Pancreas (tissue), 10 donors: Measurements from ENCODE around the gene ACBD4. TPM values are rescaled to one million over a fixed set of nuclear protein-coding genes. Genes with fewer than 3 reads are reported as not detected.

Source experiments
- ATAC-seq, 4 donors: fragments of 200-7000 bp; cut with Tn5 transposase; one replicate each; pipeline versions ENCODE4 v1.8.0 to v1.9.1; 2020; ENCODE audit warnings: mild to moderate bottlenecking in 4 of 4, moderate library complexity in 4 of 4
- DNase-seq, 6 donors: peaks; one replicate each; pipeline ENCODE4 v3.0.0-alpha.2; 2020
- FAIRE-seq: peaks from 2 replicates; lab custom pipeline; 2012; peaks lifted over from hg19 to GRCh38; lab: Jason Lieb, UNC
- H3K27ac ChIP-seq, 4 donors: fragments of 200-600 bp; sonication (generic); 1 replicate in 3 of 4; 2 replicates in 1 of 4; pipeline versions ENCODE4 v1.5.0 to v1.8.0; 2020
- H3K27me3 ChIP-seq, 4 donors: fragments of 200-600 bp; one replicate each; pipeline ENCODE4 v1.8.0; 2021
- H3K36me3 ChIP-seq, 3 donors: fragments of 200-600 bp; sonication (generic) in 1 of 3; one replicate each; pipeline versions ENCODE4 v1.5.0 to v1.8.0; 2020 to 2021
- H3K4me1 ChIP-seq, 3 donors: fragments of 200-600 bp; one replicate each; pipeline ENCODE4 v1.8.0; 2021
- H3K4me3 ChIP-seq, 4 donors: fragments of 200-600 bp; sonication (generic) in 2 of 4; one replicate each; pipeline versions ENCODE4 v1.5.0 to v1.8.0; 2020 to 2021
- H3K9me3 ChIP-seq, 4 donors: fragments of 200-600 bp; one replicate each; pipeline ENCODE4 v1.8.0; 2021
- CTCF ChIP-seq, 4 donors: fragments of 200-600 bp; sonication (generic) in 3 of 4; IDR thresholded peaks; one replicate each; pipeline versions ENCODE4 v1.5.0 to v1.8.0; 2021; ENCODE audit warnings: antibody characterized with exemption in 4 of 4
- WGBS, 2 donors: extraction: QIAGEN DNeasy Blood & Tissue Kit; methylation state at CpG; one replicate each; pipeline ENCODE4 v1.1.7; 2013; 5-methylcytosine and 5-hydroxymethylcytosine counted together
- intact Hi-C, 3 donors: fragments of 100-400 bp; cut with DNase I; formaldehyde crosslinking; loops; one replicate each; pipeline versions ENCODE4 v1.11.1 to v1.14.2; 2022
- polyA plus RNA-seq, 2 donors: library from polyadenylated mRNA; stranded (reverse); fragments of 200-250 nt; gene quantifications; one replicate each; pipeline ENCODE4 v1.2.3, GENCODE V29; 2013
- total RNA-seq, 6 donors: library from RNA; stranded (reverse); fragmentation: NEBNext Ultra II Directional in 4 of 6; extraction: Animal tissue kit (Norgen Biotek cat#: 25700) in 4 of 6; gene quantifications; one replicate each; pipeline versions ENCODE4 v1.2.1 to v1.2.4, GENCODE V29; 2021 to 2023
- donor health status: healthy with polysubstance abuse.
- donor health status: DM: no; HTN: no; CAD: no; lungs with moderate emphysema.
- donor health status: DM: no; HTN: no; CAD: no.
- donor health status: control.
- donor health status: control.
- donor health status: Bipolar disorder and iron deficiency.
- donor health status: DM: yes; HTN: yes; CAD: no.
- donor health status: DM: no; HTN: no; CAD: no.
- donor health status: DM: no; HTN: no; CAD: no.
- donor health status: DM: yes; HTN: yes; CAD: no.

ACBD4 gene
- total and polyA plus RNA-seq, 8 donors, result 10.6 to 39.0 (median 13.8) TPM

DNA sequence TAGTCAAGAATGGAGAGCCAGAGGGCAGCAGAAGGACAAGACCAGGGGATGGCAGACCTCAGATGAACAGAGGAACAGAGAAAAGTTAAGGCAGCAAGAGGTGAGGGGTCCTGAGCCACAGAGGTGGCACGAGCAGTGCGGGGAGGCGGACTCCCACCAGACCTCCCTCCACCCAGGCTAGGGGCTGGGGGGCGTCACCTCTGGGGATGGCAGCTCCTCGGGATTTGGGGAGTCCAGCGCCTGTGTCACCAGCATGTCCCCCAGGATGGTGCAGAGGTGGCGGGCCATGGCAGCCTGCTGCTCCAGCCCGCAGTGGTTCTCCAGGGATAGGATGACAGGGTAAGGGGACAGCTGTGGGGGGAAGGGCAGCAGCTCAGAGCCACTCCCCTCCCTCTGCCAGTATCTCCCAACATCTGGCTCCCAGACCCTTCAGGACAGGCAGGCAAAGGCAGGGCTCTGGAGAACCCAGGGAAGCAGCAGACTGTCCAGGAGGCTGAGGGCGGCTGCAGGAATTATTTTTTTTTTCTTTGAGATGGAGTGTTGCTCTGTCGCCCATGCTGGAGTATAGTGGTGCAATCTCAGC is 19.0 kb upstream of the ACBD4 start:
- no peaks in the 10 kb centered on the region for H3K4me1 ChIP-seq
- no peak for TF ChIP-seq CTCF (IDR thresholded peaks at IDR 0.05)
- FAIRE-seq (no peak), DNase-seq (no peak), ATAC-seq (no peak)
- no peaks in the 10 kb centered on the region for H3K27me3 ChIP-seq
- H3K36me3 ChIP-seq, result no peaks in the 10 kb centered on the region
- 88% methylated on average over 10 of the region's 10 CpGs for WGBS, 2 donors
- intact Hi-C loops, result loop anchor here in 1 of 3 donors (10.0 kb wide), 2 partner anchors 192 to 342 kb away; no protein-coding TSS in a partner anchor
- no peak overlapping the region for H3K27ac ChIP-seq
- H3K4me3 ChIP-seq, result no peak overlapping the region
- no peaks in the 10 kb centered on the region for H3K9me3 ChIP-seq

DNA sequence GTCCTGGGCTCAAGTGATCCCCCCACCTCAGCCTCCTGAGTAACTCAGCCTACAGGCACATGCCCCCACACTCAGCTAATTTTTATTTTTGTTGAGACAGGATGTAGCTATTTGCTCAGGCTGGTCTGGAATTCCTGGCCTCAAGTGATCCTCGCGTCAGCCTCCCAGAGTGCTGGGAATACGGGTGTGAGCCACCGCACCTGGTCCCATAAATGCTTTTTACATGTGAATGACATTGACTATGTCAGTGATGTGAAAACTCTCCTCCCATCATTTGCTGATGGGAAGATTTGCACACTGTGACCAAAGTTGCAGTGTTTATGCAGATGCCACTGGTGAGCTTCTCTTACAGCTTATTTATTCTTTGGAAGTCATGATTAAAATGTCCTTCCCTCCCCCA is 18.2 kb upstream of the ACBD4 start:
- Histone ChIP-seq H3K4me3 (no peak overlapping the region), H3K27ac (no peak overlapping the region), H3K4me1 (no peaks in the 10 kb centered on the region), H3K36me3 (no peaks in the 10 kb centered on the region), H3K9me3 (no peaks in the 10 kb centered on the region), H3K27me3 (no peaks in the 10 kb centered on the region)
- DNase-seq, result no peak
- TF ChIP-seq CTCF (IDR thresholded peaks at IDR 0.05), result no peak
- FAIRE-seq, result no peak
- 93 to 97% methylated on average over 4 of the region's 4 CpGs for WGBS, 2 donors
- intact Hi-C loops, result loop anchor here in 1 of 3 donors (10.0 kb wide), 2 partner anchors 193 to 343 kb away; no protein-coding TSS in a partner anchor
- no peak for ATAC-seq

GRCh38 chr17:45117848-45118646 is 17.4 kb upstream of the ACBD4 start:
- no peak for TF ChIP-seq CTCF (IDR thresholded peaks at IDR 0.05)

DNA sequence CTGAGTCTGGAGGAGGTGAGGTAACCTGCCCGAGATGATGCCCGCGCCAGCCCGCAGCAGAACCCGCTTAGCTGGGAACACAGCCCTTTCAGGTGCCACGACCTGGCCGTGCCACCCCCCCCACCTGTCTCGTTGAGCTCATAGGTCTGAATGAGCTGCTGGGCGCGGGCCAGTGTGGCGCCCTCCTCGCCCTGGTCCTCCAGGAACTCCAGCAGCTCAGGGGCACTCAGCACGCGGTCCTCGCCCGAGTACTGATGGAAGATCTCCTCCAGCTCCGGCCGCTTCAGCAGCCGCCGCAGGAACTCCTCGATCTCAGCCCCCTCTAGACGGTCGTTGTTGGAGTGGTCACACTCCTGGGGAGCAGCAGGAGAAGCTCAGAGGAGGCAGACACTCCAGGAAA is 16.8 kb upstream of the ACBD4 start:
- no peak for FAIRE-seq
- Histone ChIP-seq H3K4me1 (no peaks in the 10 kb centered on the region), H3K4me3 (no peak overlapping the region), H3K27me3 (no peaks in the 10 kb centered on the region), H3K27ac (no peak overlapping the region), H3K9me3 (no peaks in the 10 kb centered on the region), H3K36me3 (no peaks in the 10 kb centered on the region)
- WGBS, 2 donors, result 85 to 90% methylated on average over 22 to 23 of the region's 23 CpGs
- no peak for ATAC-seq
- no peak for TF ChIP-seq CTCF (IDR thresholded peaks at IDR 0.05)
- intact Hi-C loops, result loop anchor here in 1 of 3 donors (10.0 kb wide), 2 partner anchors 194 to 344 kb away; no protein-coding TSS in a partner anchor
- DNase-seq, result no peak

More at GRCh38 chr17:45117848-45118646, 17.4 kb upstream of the ACBD4 start:
- DNase-seq (no peak), ATAC-seq (no peak), FAIRE-seq (no peak)
- H3K27me3 ChIP-seq, result no peaks in the 10 kb centered on the region
- intact Hi-C loops, result loop anchor here in 1 of 3 donors (10.0 kb wide), 2 partner anchors 193 to 343 kb away; no protein-coding TSS in a partner anchor
- H3K27ac ChIP-seq, result no peak overlapping the region
- no peaks in the 10 kb centered on the region for H3K36me3 ChIP-seq
- 87 to 93% methylated on average over 20 of the region's 20 CpGs for WGBS, 2 donors
- no peaks in the 10 kb centered on the region for H3K4me1 ChIP-seq
- no peaks in the 10 kb centered on the region for H3K9me3 ChIP-seq
- no peak overlapping the region for H3K4me3 ChIP-seq
